HCT116 (cell line): ENCODE data around the gene TIAM2.

ENCODE experiments used
- EGR1 ChIP-seq: IDR thresholded peaks from 2 replicates; pipeline ENCODE4 v1.6.1; 2012; ENCODE audit warnings: low read depth
- EZH2 ChIP-seq: fragments of 200-600 bp; sonication (generic); IDR thresholded peaks from 2 replicates; pipeline ENCODE4 v1.6.1; 2017; ENCODE audit warnings: antibody characterized with exemption, mixed run types
- EZH2phosphoT487 ChIP-seq: fragments of 200-600 bp; IDR thresholded peaks from 2 replicates; pipeline ENCODE4 v1.6.1; 2018; ENCODE audit warnings: antibody characterized with exemption, borderline replicate concordance
- JUND ChIP-seq: IDR thresholded peaks from 2 replicates; pipeline ENCODE4 v1.6.1; 2012
- POLR2A ChIP-seq: IDR thresholded peaks from 2 replicates; pipeline ENCODE4 v1.7.0; 2011; ENCODE audit warnings: borderline replicate concordance; ENCODE audit not compliant: insufficient read depth, insufficient read length; ENCODE audit errors: extremely low read depth
- POLR2AphosphoS5 ChIP-seq: IDR thresholded peaks from 2 replicates; pipeline ENCODE4 v1.6.1; 2011; ENCODE audit warnings: mild to moderate bottlenecking, low read depth, low read length, moderate library complexity
- SIN3A ChIP-seq: IDR thresholded peaks from 2 replicates; pipeline ENCODE4 v1.6.1; 2012; ENCODE audit warnings: low read depth
- SP1 ChIP-seq: IDR thresholded peaks from 2 replicates; pipeline ENCODE4 v1.6.1; 2012; ENCODE audit warnings: low read depth
- YY1 ChIP-seq: IDR thresholded peaks from 2 replicates; pipeline ENCODE4 v1.6.1; 2011; ENCODE audit warnings: low read length, low read depth, moderate library complexity, mild to moderate bottlenecking; ENCODE audit not compliant: insufficient replicate concordance; ENCODE audit errors: extremely low read depth
- TF ChIP-seq, protein P1 (sequence below), 3 experiments: fragments of 200-600 bp in 1 of 3; sonication (generic) in 1 of 3; IDR thresholded peaks in 2 of 3; conservative IDR thresholded peaks in 1 of 3; 2 replicates each; pipeline ENCODE4 v1.5.1; 2012 to 2017; ENCODE audit warnings: low read depth in 2 of 3, low read length in 2 of 3, antibody characterized with exemption in 1 of 3, borderline replicate concordance in 1 of 3, control low read depth in 1 of 3, mild to moderate bottlenecking in 1 of 3, mixed read lengths in 1 of 3, mixed run types in 1 of 3, moderate library complexity in 1 of 3; ENCODE audit not compliant: insufficient read depth in 1 of 3
- TF ChIP-seq, protein P2 (sequence below): IDR thresholded peaks from 2 replicates; pipeline ENCODE4 v1.6.1; 2012; ENCODE audit warnings: low read depth
- TF ChIP-seq, protein P3 (sequence below): IDR thresholded peaks from 2 replicates; pipeline ENCODE4 v1.6.1; 2011; ENCODE audit warnings: mild to moderate bottlenecking, low read length, moderate library complexity; ENCODE audit not compliant: insufficient replicate concordance; ENCODE audit errors: extremely low read depth

DNA sequence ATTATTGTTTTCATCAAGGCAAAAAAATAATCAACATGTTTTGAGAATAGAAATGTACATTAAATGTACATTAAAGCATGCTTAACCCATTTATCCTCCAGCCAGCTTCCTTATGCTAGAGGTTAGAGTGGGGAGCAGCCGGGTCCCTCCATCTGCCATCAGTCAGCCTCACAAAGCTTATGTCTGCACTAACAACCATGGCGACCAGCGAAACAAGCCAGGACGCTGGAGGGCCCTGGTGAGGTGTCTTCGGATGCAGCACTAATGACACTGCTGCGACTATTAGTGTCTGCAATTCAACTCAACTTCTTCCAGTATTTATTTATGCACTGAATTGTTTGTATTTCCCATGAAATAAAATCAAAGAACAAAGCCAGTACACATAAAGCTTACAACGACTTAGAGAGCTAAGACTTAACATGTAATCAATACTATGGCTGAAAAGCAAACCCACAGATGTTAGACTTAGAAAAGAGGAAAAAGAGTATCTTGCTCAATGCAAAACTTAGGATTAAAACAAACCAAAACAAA, 275.5 kb downstream of the TIAM2 start:
- no peak for TF ChIP-seq POLR2AphosphoS5
- TF ChIP-seq, protein P1, sequence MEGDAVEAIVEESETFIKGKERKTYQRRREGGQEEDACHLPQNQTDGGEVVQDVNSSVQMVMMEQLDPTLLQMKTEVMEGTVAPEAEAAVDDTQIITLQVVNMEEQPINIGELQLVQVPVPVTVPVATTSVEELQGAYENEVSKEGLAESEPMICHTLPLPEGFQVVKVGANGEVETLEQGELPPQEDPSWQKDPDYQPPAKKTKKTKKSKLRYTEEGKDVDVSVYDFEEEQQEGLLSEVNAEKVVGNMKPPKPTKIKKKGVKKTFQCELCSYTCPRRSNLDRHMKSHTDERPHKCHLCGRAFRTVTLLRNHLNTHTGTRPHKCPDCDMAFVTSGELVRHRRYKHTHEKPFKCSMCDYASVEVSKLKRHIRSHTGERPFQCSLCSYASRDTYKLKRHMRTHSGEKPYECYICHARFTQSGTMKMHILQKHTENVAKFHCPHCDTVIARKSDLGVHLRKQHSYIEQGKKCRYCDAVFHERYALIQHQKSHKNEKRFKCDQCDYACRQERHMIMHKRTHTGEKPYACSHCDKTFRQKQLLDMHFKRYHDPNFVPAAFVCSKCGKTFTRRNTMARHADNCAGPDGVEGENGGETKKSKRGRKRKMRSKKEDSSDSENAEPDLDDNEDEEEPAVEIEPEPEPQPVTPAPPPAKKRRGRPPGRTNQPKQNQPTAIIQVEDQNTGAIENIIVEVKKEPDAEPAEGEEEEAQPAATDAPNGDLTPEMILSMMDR (IDR thresholded peaks at IDR 0.05 in 2 of 3, conservative IDR thresholded peaks at IDR 0.05 in 1 of 3; ENCODE audit: borderline replicate concordance in 1 of 3, insufficient read depth in 1 of 3, low read depth in 2 of 3, low read length in 2 of 3): no peak
- no peak for TF ChIP-seq YY1
- no peak for TF ChIP-seq POLR2A
- TF ChIP-seq EZH2phosphoT487: no peak
- TF ChIP-seq, protein P2, sequence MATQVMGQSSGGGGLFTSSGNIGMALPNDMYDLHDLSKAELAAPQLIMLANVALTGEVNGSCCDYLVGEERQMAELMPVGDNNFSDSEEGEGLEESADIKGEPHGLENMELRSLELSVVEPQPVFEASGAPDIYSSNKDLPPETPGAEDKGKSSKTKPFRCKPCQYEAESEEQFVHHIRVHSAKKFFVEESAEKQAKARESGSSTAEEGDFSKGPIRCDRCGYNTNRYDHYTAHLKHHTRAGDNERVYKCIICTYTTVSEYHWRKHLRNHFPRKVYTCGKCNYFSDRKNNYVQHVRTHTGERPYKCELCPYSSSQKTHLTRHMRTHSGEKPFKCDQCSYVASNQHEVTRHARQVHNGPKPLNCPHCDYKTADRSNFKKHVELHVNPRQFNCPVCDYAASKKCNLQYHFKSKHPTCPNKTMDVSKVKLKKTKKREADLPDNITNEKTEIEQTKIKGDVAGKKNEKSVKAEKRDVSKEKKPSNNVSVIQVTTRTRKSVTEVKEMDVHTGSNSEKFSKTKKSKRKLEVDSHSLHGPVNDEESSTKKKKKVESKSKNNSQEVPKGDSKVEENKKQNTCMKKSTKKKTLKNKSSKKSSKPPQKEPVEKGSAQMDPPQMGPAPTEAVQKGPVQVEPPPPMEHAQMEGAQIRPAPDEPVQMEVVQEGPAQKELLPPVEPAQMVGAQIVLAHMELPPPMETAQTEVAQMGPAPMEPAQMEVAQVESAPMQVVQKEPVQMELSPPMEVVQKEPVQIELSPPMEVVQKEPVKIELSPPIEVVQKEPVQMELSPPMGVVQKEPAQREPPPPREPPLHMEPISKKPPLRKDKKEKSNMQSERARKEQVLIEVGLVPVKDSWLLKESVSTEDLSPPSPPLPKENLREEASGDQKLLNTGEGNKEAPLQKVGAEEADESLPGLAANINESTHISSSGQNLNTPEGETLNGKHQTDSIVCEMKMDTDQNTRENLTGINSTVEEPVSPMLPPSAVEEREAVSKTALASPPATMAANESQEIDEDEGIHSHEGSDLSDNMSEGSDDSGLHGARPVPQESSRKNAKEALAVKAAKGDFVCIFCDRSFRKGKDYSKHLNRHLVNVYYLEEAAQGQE: no peak
- TF ChIP-seq SP1: no peak
- TF ChIP-seq JUND: no peak
- TF ChIP-seq EGR1: no peak
- TF ChIP-seq EZH2: no peak
- TF ChIP-seq, protein P3, sequence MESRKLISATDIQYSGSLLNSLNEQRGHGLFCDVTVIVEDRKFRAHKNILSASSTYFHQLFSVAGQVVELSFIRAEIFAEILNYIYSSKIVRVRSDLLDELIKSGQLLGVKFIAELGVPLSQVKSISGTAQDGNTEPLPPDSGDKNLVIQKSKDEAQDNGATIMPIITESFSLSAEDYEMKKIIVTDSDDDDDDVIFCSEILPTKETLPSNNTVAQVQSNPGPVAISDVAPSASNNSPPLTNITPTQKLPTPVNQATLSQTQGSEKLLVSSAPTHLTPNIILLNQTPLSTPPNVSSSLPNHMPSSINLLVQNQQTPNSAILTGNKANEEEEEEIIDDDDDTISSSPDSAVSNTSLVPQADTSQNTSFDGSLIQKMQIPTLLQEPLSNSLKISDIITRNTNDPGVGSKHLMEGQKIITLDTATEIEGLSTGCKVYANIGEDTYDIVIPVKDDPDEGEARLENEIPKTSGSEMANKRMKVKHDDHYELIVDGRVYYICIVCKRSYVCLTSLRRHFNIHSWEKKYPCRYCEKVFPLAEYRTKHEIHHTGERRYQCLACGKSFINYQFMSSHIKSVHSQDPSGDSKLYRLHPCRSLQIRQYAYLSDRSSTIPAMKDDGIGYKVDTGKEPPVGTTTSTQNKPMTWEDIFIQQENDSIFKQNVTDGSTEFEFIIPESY: no peak
- TF ChIP-seq SIN3A: no peak
